Upper lobe of left lung (tissue), 6 donors: ENCODE measurements around the gene CAMK1G. TPM values are rescaled to one million over a fixed set of nuclear protein-coding genes. Genes with fewer than 3 reads are reported as not detected.
A peak's percentile ranks its signal among the peaks of the same experiment; 100 is the strongest.

ENCODE experiments used
- ATAC-seq, 2 donors: fragments of 200-7000 bp; cut with Tn5 transposase; one replicate each; pipeline ENCODE4 v1.9.1; 2022; ENCODE audit warnings: mild to moderate bottlenecking in 2 of 2, moderate library complexity in 2 of 2; ENCODE audit not compliant: low FRiP score in 2 of 2
- DNase-seq, 2 donors: peaks; one replicate each; pipeline ENCODE4 v3.0.0-alpha.2; 2019 to 2020
- H3K27ac ChIP-seq, 4 donors: fragments of 200-600 bp; sonication (generic); one replicate each; pipeline ENCODE4 v1.5.1; 2016 to 2019
- H3K27me3 ChIP-seq, 4 donors: fragments of 200-600 bp; sonication (generic); one replicate each; pipeline ENCODE4 v1.5.1; 2017 to 2019
- H3K36me3 ChIP-seq, 4 donors: fragments of 200-600 bp; sonication (generic); one replicate each; pipeline ENCODE4 v1.5.1; 2016 to 2019
- H3K4me1 ChIP-seq, 4 donors: fragments of 200-600 bp; sonication (generic); one replicate each; pipeline ENCODE4 v1.5.1; 2018 to 2019
- H3K4me3 ChIP-seq, 4 donors: fragments of 200-600 bp; sonication (generic); one replicate each; pipeline ENCODE4 v1.5.1; 2017 to 2019; ENCODE audit warnings: mild to moderate bottlenecking in 2 of 4, moderate library complexity in 1 of 4
- H3K9me3 ChIP-seq, 4 donors: fragments of 200-600 bp; sonication (generic); one replicate each; pipeline ENCODE4 v1.5.1; 2018 to 2019
- CTCF ChIP-seq, 6 experiments: fragments of 450-650 bp in 4 of 6; fragments of 200-600 bp in 2 of 6; sonication (generic) in 2 of 6; IDR thresholded peaks; one replicate each; pipeline ENCODE4 v1.5.1; 2016 to 2019; ENCODE audit warnings: antibody characterized with exemption in 6 of 6
- EP300 ChIP-seq, 4 donors: sonication (generic); formaldehyde crosslinking; IDR thresholded peaks; one replicate each; pipeline ENCODE4 v1.5.1; 2017; ENCODE audit warnings: antibody characterized with exemption in 4 of 4, control low read depth in 2 of 4
- POLR2A ChIP-seq, 4 donors: fragments of 450-650 bp; IDR thresholded peaks; one replicate each; pipeline ENCODE4 v1.5.1; 2016 to 2017; ENCODE audit warnings: antibody characterized with exemption in 4 of 4, mild to moderate bottlenecking in 2 of 4
- POLR2AphosphoS5 ChIP-seq, 2 donors: sonication (generic); formaldehyde crosslinking; IDR thresholded peaks; one replicate each; pipeline ENCODE4 v1.5.1; 2017; ENCODE audit warnings: antibody characterized with exemption in 2 of 2
- WGBS, 2 donors: methylation state at CpG; one replicate each; pipeline ENCODE4 v1.1.5; 2017 to 2018; 5-methylcytosine and 5-hydroxymethylcytosine counted together
- total RNA-seq, 6 donors: library from RNA; depleted of rRNA in 4 of 6; stranded (reverse); fragments of >200 nt in 4 of 6; gene quantifications; one replicate each; pipeline versions ENCODE4 v1.1.0 to v1.2.1, GENCODE V29; 2016 to 2021
- donor health status: DM: no; HTN: no; CAD: no; lungs with moderate emphysema.
- donor health status: DM: no; HTN: yes; CAD: no; lungs with severe emphysema.

The CAMK1G gene
- total RNA-seq, 6 donors from 2014 or later = 0.20 to 0.46 (median 0.30) TPM; not detected in 3

DNA sequence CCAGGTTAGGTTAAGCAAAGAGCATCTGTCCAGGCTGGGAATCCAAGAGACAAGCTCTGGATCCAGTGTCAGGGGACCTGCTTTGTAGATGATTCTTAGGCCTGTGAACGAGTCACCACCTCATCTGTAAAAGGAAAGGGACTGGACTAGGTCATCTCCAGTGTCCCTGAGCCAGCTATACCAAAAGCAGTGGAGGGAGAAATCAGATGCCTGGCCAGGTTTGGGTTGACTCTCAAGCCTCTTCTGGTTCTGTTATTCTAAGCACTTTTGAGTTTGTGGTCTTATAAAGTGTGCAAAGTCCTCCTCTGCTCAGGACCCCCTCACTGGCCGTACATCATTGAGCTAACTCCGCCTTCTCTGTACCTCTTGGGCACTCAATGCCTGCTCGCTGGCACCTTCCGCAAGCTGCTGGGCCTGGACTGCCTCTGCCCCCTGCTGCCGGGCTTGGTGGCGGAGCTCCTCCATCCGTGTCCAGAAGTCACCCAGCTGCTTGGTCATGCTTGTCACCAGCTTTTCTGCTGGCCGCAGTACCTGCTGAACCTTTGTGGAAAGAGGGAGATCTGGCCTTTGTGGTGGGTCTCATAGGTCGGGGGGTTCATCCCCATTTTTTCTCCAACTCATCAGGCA, 33.6 kb downstream of the CAMK1G start:
- H3K36me3 ChIP-seq = peaks cover 0 to 30% (median 7%) of the 10 kb centered on the region in 4 donors
- TF ChIP-seq POLR2A (IDR thresholded peaks at IDR 0.05) (no peak), POLR2AphosphoS5 (IDR thresholded peaks at IDR 0.05) (no peak), CTCF (IDR thresholded peaks at IDR 0.05) (no peak), EP300 (IDR thresholded peaks at IDR 0.05) (no peak)
- ATAC-seq = no peak
- peak in 1 of 2 donors; percentile 25 for DNase-seq
- H3K27ac ChIP-seq = no peak overlapping the region
- H3K4me3 ChIP-seq = no peak overlapping the region
- H3K9me3 ChIP-seq = no peaks in the 10 kb centered on the region
- peaks cover 0 to 6% (median 5%) of the 10 kb centered on the region in 4 donors for H3K4me1 ChIP-seq
- H3K27me3 ChIP-seq = no peaks in the 10 kb centered on the region
- 87 to 89% methylated on average over 6 to 10 of the region's 10 CpGs for WGBS, 2 donors

- Histone ChIP-seq H3K27me3 (no peaks in the 10 kb centered on the region), H3K9me3 (no peaks in the 10 kb centered on the region), H3K4me1 (peaks cover 0 to 6% (median 5%) of the 10 kb centered on the region in 4 donors), H3K27ac (no peak overlapping the region), H3K4me3 (no peak overlapping the region), H3K36me3 (peaks cover 0 to 36% (median 10%) of the 10 kb centered on the region in 4 donors)
- no peak for ATAC-seq
- no peak for TF ChIP-seq CTCF (IDR thresholded peaks at IDR 0.05)
- TF ChIP-seq POLR2A (IDR thresholded peaks at IDR 0.05) = no peak
- TF ChIP-seq POLR2AphosphoS5 (IDR thresholded peaks at IDR 0.05) = no peak
- TF ChIP-seq EP300 (IDR thresholded peaks at IDR 0.05) = no peak
- WGBS, 2 donors = 89 to 97% methylated on average over 6 of the region's 6 CpGs
- no peak for DNase-seq
These were observed 34.2 kb downstream of the CAMK1G start for GRCh38 chr1:209617755-209618154.

- no peak for ATAC-seq
- no peaks in the 10 kb centered on the region for H3K9me3 ChIP-seq
- WGBS, 2 donors = 85% methylated on average over 9 of the region's 11 CpGs; no CpG with 5 or more reads in 1 of the 2 donors
- peaks cover 0 to 6% (median 5%) of the 10 kb centered on the region in 4 donors for H3K4me1 ChIP-seq
- peaks cover 0 to 37% (median 13%) of the 10 kb centered on the region in 4 donors for H3K36me3 ChIP-seq
- DNase-seq = peak in 1 of 2 donors; percentile 65
- H3K27me3 ChIP-seq = no peaks in the 10 kb centered on the region
- no peak overlapping the region for H3K27ac ChIP-seq
- no peak for TF ChIP-seq CTCF (IDR thresholded peaks at IDR 0.05)
- TF ChIP-seq POLR2A (IDR thresholded peaks at IDR 0.05) = no peak
- no peak for TF ChIP-seq POLR2AphosphoS5 (IDR thresholded peaks at IDR 0.05)
- TF ChIP-seq EP300 (IDR thresholded peaks at IDR 0.05) = no peak
- H3K4me3 ChIP-seq = no peak overlapping the region
These were observed 34.8 kb downstream of the CAMK1G start for GRCh38 chr1:209618291-209618690.

DNA sequence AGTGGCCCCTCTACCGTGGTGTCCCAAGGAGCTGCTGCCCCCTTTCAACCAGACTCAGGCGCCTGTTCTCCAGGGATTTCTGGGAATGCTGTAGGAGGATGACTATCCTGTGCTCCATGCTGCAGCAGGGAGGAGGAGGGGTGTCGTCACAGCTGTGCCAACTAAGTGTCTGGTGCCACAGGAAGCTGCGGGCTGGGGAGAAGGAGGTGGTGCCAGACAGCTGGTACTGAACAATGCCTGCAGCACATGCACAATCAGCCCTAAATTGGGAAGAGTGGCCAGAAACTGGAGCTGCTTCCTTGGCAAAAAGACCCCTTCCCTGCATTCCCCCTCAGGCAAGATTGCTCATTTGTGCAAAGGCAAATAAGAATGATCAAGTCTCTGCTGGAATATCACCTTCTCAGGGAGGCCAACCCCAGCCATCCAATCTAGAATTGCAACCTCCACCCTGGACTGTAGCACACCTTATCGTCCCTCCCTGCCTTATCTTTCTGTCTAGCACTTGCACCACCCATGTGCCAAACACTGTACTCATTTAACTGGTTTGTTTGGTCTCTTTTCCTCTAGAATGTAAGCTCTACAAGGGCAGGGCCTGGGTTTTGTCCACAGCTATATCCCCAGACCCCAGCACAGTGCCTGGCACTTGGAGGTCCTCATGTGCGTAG, 35.4 kb downstream of the CAMK1G start:
- Histone ChIP-seq H3K27me3 (no peaks in the 10 kb centered on the region), H3K4me3 (no peak overlapping the region), H3K4me1 (peaks cover 0 to 6% (median 5%) of the 10 kb centered on the region in 4 donors), H3K27ac (no peak overlapping the region), H3K36me3 (peaks cover 0 to 37% (median 14%) of the 10 kb centered on the region in 4 donors), H3K9me3 (no peaks in the 10 kb centered on the region)
- 58 to 69% methylated on average over 4 to 6 of the region's 6 CpGs for WGBS, 2 donors
- DNase-seq (no peak), ATAC-seq (no peak)
- TF ChIP-seq POLR2AphosphoS5 (IDR thresholded peaks at IDR 0.05) (no peak), POLR2A (IDR thresholded peaks at IDR 0.05) (no peak), CTCF (IDR thresholded peaks at IDR 0.05) (no peak), EP300 (IDR thresholded peaks at IDR 0.05) (no peak)
